Amygdala (tissue), 56 donors: Measurements from ENCODE around the gene FTCDNL1.

ENCODE experiments used
- DNase-seq, 56 donors: peaks; one replicate each; lab custom pipeline; 2025; lab: John Stamatoyannopoulos, UW

FTCDNL1 gene

GRCh38 chr2:199749571-199749970, 101.4 kb downstream of the FTCDNL1 start:
- no peak for DNase-seq

GRCh38 chr2:199744724-199745123, 106.3 kb downstream of the FTCDNL1 start:
- DNase-seq, result no peak

GRCh38 chr2:199744260-199744659, 106.7 kb downstream of the FTCDNL1 start:
- no peak for DNase-seq

- DNase-seq, result no peak
Observed at GRCh38 chr2:199743415-199744120, 107.4 kb downstream of the FTCDNL1 start.

GRCh38 chr2:199742884-199743283, 108.1 kb downstream of the FTCDNL1 start:
- no peak for DNase-seq

GRCh38 chr2:199740111-199740428, 110.9 kb downstream of the FTCDNL1 start:
- peak in 2 of 56 donors; percentile 17 to 35 for DNase-seq

GRCh38 chr2:199739413-199740110, 111.4 kb downstream of the FTCDNL1 start:
- DNase-seq, result peak in 49 of 56 donors; percentile 4 to 88 (median 44)

GRCh38 chr2:199738727-199739412, 112.1 kb downstream of the FTCDNL1 start:
- no peak for DNase-seq

- DNase-seq, result no peak
Observed at GRCh38 chr2:199734651-199735050, 116.3 kb downstream of the FTCDNL1 start.

GRCh38 chr2:199734011-199734410, 117.0 kb downstream of the FTCDNL1 start:
- DNase-seq, result no peak

- no peak for DNase-seq
Observed at GRCh38 chr2:199727801-199728200, 123.2 kb downstream of the FTCDNL1 start.

GRCh38 chr2:199727306-199727705, 123.7 kb downstream of the FTCDNL1 start:
- no peak for DNase-seq

GRCh38 chr2:199718074-199718473, 132.9 kb downstream of the FTCDNL1 start:
- no peak for DNase-seq

- no peak for DNase-seq
Observed at GRCh38 chr2:199717587-199717907, 133.4 kb downstream of the FTCDNL1 start.

GRCh38 chr2:199716807-199717586, 134.0 kb downstream of the FTCDNL1 start:
- DNase-seq, result peak in 1 of 56 donors; percentile 16

GRCh38 chr2:199713746-199714145, 137.2 kb downstream of the FTCDNL1 start:
- DNase-seq, result no peak

GRCh38 chr2:199710551-199710950, 140.4 kb downstream of the FTCDNL1 start:
- no peak for DNase-seq
